Body of pancreas (tissue), 4 donors: ENCODE data around the gene TTLL5. TPM values are rescaled to one million over a fixed set of nuclear protein-coding genes. Genes with fewer than 3 reads are reported as not detected.

Source experiments
- ATAC-seq: fragments of 150-250 bp; one replicate; pipeline ENCODE4 v1.9.1; 2016
- DNase-seq, 4 donors: peaks; one replicate each; pipeline ENCODE4 v3.0.0-alpha.2; 2019
- H3K27ac ChIP-seq, 4 donors: fragments of 200-600 bp; sonication (generic); 1 replicate in 3 of 4; 2 replicates in 1 of 4; pipeline versions ENCODE4 v1.5.1 to v1.6.1; 2016 to 2019; ENCODE audit warnings: mild to moderate bottlenecking in 1 of 4, mixed read lengths in 1 of 4, moderate library complexity in 1 of 4
- H3K27me3 ChIP-seq, 2 donors: fragments of 200-600 bp; sonication (generic); one replicate each; pipeline ENCODE4 v1.6.0; 2016; ENCODE audit warnings: mild to moderate bottlenecking in 1 of 2
- H3K36me3 ChIP-seq, 2 donors: fragments of 200-600 bp; sonication (generic); replicated peaks in 1 of 2; 2 replicates each; pipeline ENCODE4 v1.5.1; 2016; ENCODE audit warnings: low read depth in 2 of 2; ENCODE audit not compliant: insufficient read depth in 1 of 2
- H3K4me1 ChIP-seq: fragments of 200-600 bp; sonication (generic); one replicate; pipeline ENCODE4 v1.6.0; 2016
- H3K4me3 ChIP-seq, 2 donors: fragments of 200-600 bp; sonication (generic); 1 replicate in 1 of 2; 2 replicates in 1 of 2; pipeline ENCODE4 v1.5.1; 2016 to 2019
- H3K9me3 ChIP-seq, 3 donors: fragments of 200-600 bp; sonication (generic); 1 replicate in 2 of 3; 2 replicates in 1 of 3; pipeline ENCODE4 v1.5.1; 2016
- CTCF ChIP-seq, 7 experiments: fragments of 450-650 bp in 4 of 7; fragments of 200-600 bp in 3 of 7; sonication (generic) in 3 of 7; IDR thresholded peaks; one replicate each; pipeline ENCODE4 v1.5.1; 2016 to 2019; ENCODE audit warnings: antibody characterized with exemption in 7 of 7
- POLR2A ChIP-seq, 3 donors: fragments of 450-650 bp; IDR thresholded peaks; one replicate each; pipeline ENCODE4 v1.6.1; 2016; ENCODE audit warnings: antibody characterized with exemption in 3 of 3, mild to moderate bottlenecking in 2 of 3
- WGBS, 2 donors: methylation state at CpG; one replicate each; pipeline ENCODE4 v1.1.5; 2017; 5-methylcytosine and 5-hydroxymethylcytosine counted together
- intact Hi-C: fragments of 100-400 bp; cut with DNase I; formaldehyde crosslinking; loops from one replicate; pipeline ENCODE4 v1.15.1; 2023
- total RNA-seq, 2 donors: library from RNA; depleted of rRNA; stranded (reverse); fragments of >200 nt; gene quantifications; one replicate each; pipeline ENCODE4 v1.1.0, GENCODE V29; 2016

TTLL5 gene
- total RNA-seq, 2 donors from 2014 or later: 21.0 to 21.8 TPM

- DNase-seq (no peak), ATAC-seq (no peak)
- Histone ChIP-seq H3K36me3 (peaks cover 0 to under 1% of the 10 kb centered on the region in 2 donors), H3K27me3 (no peaks in the 10 kb centered on the region), H3K27ac (no peak overlapping the region), H3K4me3 (no peak overlapping the region), H3K4me1 (no peaks in the 10 kb centered on the region), H3K9me3 (no peaks in the 10 kb centered on the region)
- 92 to 95% methylated on average over 6 of the region's 6 CpGs for WGBS, 2 donors
- intact Hi-C loops: no loop called here
- TF ChIP-seq CTCF (IDR thresholded peaks at IDR 0.05) (no peak), POLR2A (IDR thresholded peaks at IDR 0.05) (no peak)
Observed at GRCh38 chr14:75771595-75771994, 110.5 kb downstream of the TTLL5 start.

GRCh38 chr14:75773046-75773445 is 112.0 kb downstream of the TTLL5 start:
- Histone ChIP-seq H3K9me3 (no peaks in the 10 kb centered on the region), H3K4me3 (no peak overlapping the region), H3K27ac (no peak overlapping the region), H3K36me3 (no peaks in the 10 kb centered on the region), H3K4me1 (no peaks in the 10 kb centered on the region), H3K27me3 (no peaks in the 10 kb centered on the region)
- ATAC-seq (no peak), DNase-seq (no peak)
- intact Hi-C loops: no loop called here
- TF ChIP-seq POLR2A (IDR thresholded peaks at IDR 0.05) (no peak), CTCF (IDR thresholded peaks at IDR 0.05) (no peak)

- Histone ChIP-seq H3K9me3 (no peaks in the 10 kb centered on the region), H3K4me3 (no peak overlapping the region), H3K27ac (no peak overlapping the region), H3K27me3 (no peaks in the 10 kb centered on the region), H3K36me3 (peaks cover 4 to 11% of the 10 kb centered on the region in 2 donors), H3K4me1 (no peaks in the 10 kb centered on the region)
- intact Hi-C loops: no loop called here
- ATAC-seq (no peak), DNase-seq (no peak)
- WGBS, 2 donors: 89 to 92% methylated on average over 7 of the region's 7 CpGs
- TF ChIP-seq CTCF (IDR thresholded peaks at IDR 0.05): no peak
- no peak for TF ChIP-seq POLR2A (IDR thresholded peaks at IDR 0.05)
Observed at GRCh38 chr14:75781096-75781495, 120.0 kb downstream of the TTLL5 start.

GRCh38 chr14:75783184-75783583 is 122.1 kb downstream of the TTLL5 start:
- ATAC-seq: no peak
- intact Hi-C loops: no loop called here
- H3K27me3 ChIP-seq: no peaks in the 10 kb centered on the region
- H3K9me3 ChIP-seq: no peaks in the 10 kb centered on the region
- no peak for DNase-seq
- TF ChIP-seq POLR2A (IDR thresholded peaks at IDR 0.05): no peak
- no peak for TF ChIP-seq CTCF (IDR thresholded peaks at IDR 0.05)
- H3K4me1 ChIP-seq: no peaks in the 10 kb centered on the region
- H3K4me3 ChIP-seq: no peak overlapping the region
- H3K36me3 ChIP-seq: peaks cover 4 to 11% of the 10 kb centered on the region in 2 donors
- 95% methylated on average over 5 of the region's 5 CpGs for WGBS, 2 donors
- no peak overlapping the region for H3K27ac ChIP-seq

GRCh38 chr14:75783602-75784313 is 122.7 kb downstream of the TTLL5 start:
- 90 to 99% methylated on average over 3 of the region's 3 CpGs for WGBS, 2 donors
- Histone ChIP-seq H3K27me3 (no peaks in the 10 kb centered on the region), H3K9me3 (no peaks in the 10 kb centered on the region), H3K4me1 (no peaks in the 10 kb centered on the region), H3K36me3 (peaks cover 4 to 11% of the 10 kb centered on the region in 2 donors), H3K4me3 (no peak overlapping the region), H3K27ac (no peak overlapping the region)
- DNase-seq (no peak), ATAC-seq (no peak)
- TF ChIP-seq CTCF (IDR thresholded peaks at IDR 0.05) (no peak), POLR2A (IDR thresholded peaks at IDR 0.05) (no peak)
- intact Hi-C loops: no loop called here
